Measurements from ENCODE around the gene MEIOSIN.

- TF ChIP-seq CTCF (tag by site-specific recombination; IDR thresholded peaks at IDR 0.05), result no peak
- no peak for TF ChIP-seq ZNF549 (tag by site-specific recombination; IDR thresholded peaks at IDR 0.05)
Measured at GRCh38 chr19:45733160-45733810, at the start of gene MEIOSIN.
